Peyer's patch (tissue), 4 donors: Measurements from ENCODE around the gene MACROD2.

ENCODE experiments used
- POLR2A ChIP-seq, 2 donors: fragments of 450-650 bp; IDR thresholded peaks; one replicate each; pipeline ENCODE4 v1.5.1; 2017; ENCODE audit warnings: antibody characterized with exemption in 2 of 2, mild to moderate bottlenecking in 2 of 2, moderate library complexity in 2 of 2
- TF ChIP-seq, protein P1 (sequence below), 6 experiments: fragments of 450-650 bp in 4 of 6; fragments of 200-600 bp in 2 of 6; sonication (generic) in 1 of 6; IDR thresholded peaks; one replicate each; pipeline ENCODE4 v1.5.1; 2017 to 2019; ENCODE audit warnings: antibody characterized with exemption in 6 of 6, mild to moderate bottlenecking in 3 of 6, moderate library complexity in 1 of 6

DNA sequence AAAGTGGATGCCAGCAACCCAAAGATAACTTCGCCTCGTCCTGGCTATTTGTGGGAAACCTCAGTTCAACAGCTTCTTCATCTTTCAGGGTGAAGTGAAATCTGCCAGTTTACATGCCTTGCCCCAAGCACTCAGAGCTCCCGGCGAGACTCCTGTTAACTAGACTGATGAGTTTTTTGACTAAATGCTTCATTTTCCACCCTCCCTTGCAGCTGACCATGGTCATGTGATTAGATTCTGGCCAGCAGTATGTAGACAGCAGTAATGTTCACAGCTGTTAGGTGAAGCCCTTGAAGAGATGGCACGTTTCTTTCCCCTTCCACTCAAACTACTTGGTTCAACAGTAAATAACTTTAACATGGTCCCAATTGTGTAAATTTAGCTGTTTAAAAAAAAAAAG is 1060.9 kb downstream of the MACROD2 start:
- TF ChIP-seq, protein P1, sequence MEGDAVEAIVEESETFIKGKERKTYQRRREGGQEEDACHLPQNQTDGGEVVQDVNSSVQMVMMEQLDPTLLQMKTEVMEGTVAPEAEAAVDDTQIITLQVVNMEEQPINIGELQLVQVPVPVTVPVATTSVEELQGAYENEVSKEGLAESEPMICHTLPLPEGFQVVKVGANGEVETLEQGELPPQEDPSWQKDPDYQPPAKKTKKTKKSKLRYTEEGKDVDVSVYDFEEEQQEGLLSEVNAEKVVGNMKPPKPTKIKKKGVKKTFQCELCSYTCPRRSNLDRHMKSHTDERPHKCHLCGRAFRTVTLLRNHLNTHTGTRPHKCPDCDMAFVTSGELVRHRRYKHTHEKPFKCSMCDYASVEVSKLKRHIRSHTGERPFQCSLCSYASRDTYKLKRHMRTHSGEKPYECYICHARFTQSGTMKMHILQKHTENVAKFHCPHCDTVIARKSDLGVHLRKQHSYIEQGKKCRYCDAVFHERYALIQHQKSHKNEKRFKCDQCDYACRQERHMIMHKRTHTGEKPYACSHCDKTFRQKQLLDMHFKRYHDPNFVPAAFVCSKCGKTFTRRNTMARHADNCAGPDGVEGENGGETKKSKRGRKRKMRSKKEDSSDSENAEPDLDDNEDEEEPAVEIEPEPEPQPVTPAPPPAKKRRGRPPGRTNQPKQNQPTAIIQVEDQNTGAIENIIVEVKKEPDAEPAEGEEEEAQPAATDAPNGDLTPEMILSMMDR (IDR thresholded peaks at IDR 0.05), result no peak
- TF ChIP-seq POLR2A (IDR thresholded peaks at IDR 0.05), result no peak
